ENCODE data around the gene MS4A4A.

The MS4A4A gene

GRCh38 chr11:60242740-60243239 lies 37.7 kb upstream of the MS4A4A start, which contains the start of gene MS4A4E:
MS4A4E (minus strand) TSS chr11:60243137; CDS start chr11:60230055, 13,082 bp downstream.
- Histone ChIP-seq H3K4me2 (ENCODE audit: low read length) (no peak within 1 kb of the TSS), H3K27me3 (ENCODE audit: control insufficient read depth, insufficient read depth, low read length) (no peaks in the 10 kb centered on the region), H3K9me3 (ENCODE audit: control insufficient read depth, low read length) (no peaks in the 10 kb centered on the region), H3K36me3 (ENCODE audit: control insufficient read depth, insufficient read depth, low read length) (no peaks in the 10 kb centered on the region), H3K4me3 (ENCODE audit: low read depth, low read length) (no peak within 1 kb of the TSS), H3K9ac (no peak within 1 kb of the TSS), H3K27ac (no peak within 1 kb of the TSS), H2AFZ (no peak within 1 kb of the TSS), H3K4me1 (no peaks in the 10 kb centered on the region), H3K79me2 (no peaks in the 10 kb centered on the region)
- TF ChIP-seq CTCF (IDR thresholded peaks at IDR 0.05): no peak

GRCh38 chr11:60251485-60252212 lies 28.8 kb upstream of the MS4A4A start:
- no peak overlapping the region for H2AFZ ChIP-seq
- no peak overlapping the region for H3K4me2 ChIP-seq (ENCODE audit: low read length)
- no peak for TF ChIP-seq CTCF (IDR thresholded peaks at IDR 0.05)
- H3K79me2 ChIP-seq: no peaks in the 10 kb centered on the region
- H3K36me3 ChIP-seq (ENCODE audit: control insufficient read depth, insufficient read depth, low read length): no peaks in the 10 kb centered on the region
- H3K4me3 ChIP-seq (ENCODE audit: low read depth, low read length): no peak overlapping the region
- H3K27ac ChIP-seq: no peak overlapping the region
- H3K9ac ChIP-seq: no peak overlapping the region
- H3K4me1 ChIP-seq: no peaks in the 10 kb centered on the region
- no peaks in the 10 kb centered on the region for H3K9me3 ChIP-seq (ENCODE audit: control insufficient read depth, low read length)
- H3K27me3 ChIP-seq (ENCODE audit: control insufficient read depth, insufficient read depth, low read length): no peaks in the 10 kb centered on the region

- Histone ChIP-seq H3K9ac (no peak overlapping the region), H2AFZ (no peak overlapping the region), H3K4me1 (no peaks in the 10 kb centered on the region), H3K4me3 (ENCODE audit: low read depth, low read length) (no peak overlapping the region), H3K79me2 (no peaks in the 10 kb centered on the region), H3K9me3 (ENCODE audit: control insufficient read depth, low read length) (no peaks in the 10 kb centered on the region), H3K27ac (no peak overlapping the region), H3K36me3 (ENCODE audit: control insufficient read depth, insufficient read depth, low read length) (no peaks in the 10 kb centered on the region), H3K4me2 (ENCODE audit: low read length) (no peak overlapping the region), H3K27me3 (ENCODE audit: control insufficient read depth, insufficient read depth, low read length) (no peaks in the 10 kb centered on the region)
- TF ChIP-seq CTCF (IDR thresholded peaks at IDR 0.05): no peak
Measured at GRCh38 chr11:60252213-60253108, 28.0 kb upstream of the MS4A4A start.

GRCh38 chr11:60257956-60258722 lies 22.3 kb upstream of the MS4A4A start:
- Histone ChIP-seq H3K36me3 (ENCODE audit: control insufficient read depth, insufficient read depth, low read length) (no peaks in the 10 kb centered on the region), H3K27ac (no peak overlapping the region), H3K79me2 (no peaks in the 10 kb centered on the region), H2AFZ (no peak overlapping the region), H3K4me1 (no peaks in the 10 kb centered on the region), H3K4me3 (ENCODE audit: low read depth, low read length) (no peak overlapping the region), H3K9me3 (ENCODE audit: control insufficient read depth, low read length) (no peaks in the 10 kb centered on the region), H3K9ac (no peak overlapping the region), H3K27me3 (ENCODE audit: control insufficient read depth, insufficient read depth, low read length) (no peaks in the 10 kb centered on the region), H3K4me2 (ENCODE audit: low read length) (no peak overlapping the region)
- TF ChIP-seq CTCF (IDR thresholded peaks at IDR 0.05): no peak
